K562 (cell line): ENCODE measurements around the gene DNASE1L1. TPM values are rescaled to one million over a fixed set of nuclear protein-coding genes. Genes with fewer than 3 reads are reported as not detected.

Experiments
- ATAC-seq: fragments of 200-7000 bp; cut with Tn5 transposase; 3 replicates; pipeline ENCODE4 v1.9.1; 2020; ENCODE audit warnings: moderate library complexity
- BruUV-seq: library from RNA; stranded (reverse); fragments of 400-500 nt; replicated peaks from 2 replicates; lab custom pipeline; 2021; lab: Mats Ljungman, UMichigan
- CTCF ChIA-PET: fragments of 300-600 bp; formaldehyde crosslinking; extraction: SDS; loops from one replicate; lab custom pipeline; 2021; ENCODE audit warnings: low intra/inter-chr PET ratio; lab: Yijun Ruan, JAX
- POLR2A ChIA-PET: fragments of 300-600, 350-650 bp; sonication (Branson Sonifier 250); formaldehyde crosslinking; extraction: SDS; loops from one replicate; lab custom pipeline; 2021; ENCODE audit warnings: antibody characterized with exemption, inconsistent platforms; lab: Yijun Ruan, JAX
- DNase-seq, 4 experiments: peaks; one replicate each; pipeline versions ENCODE4 v3.0.0 to v3.0.0-alpha.2; 2011 to 2018; ENCODE audit warnings: low spot score in 3 of 4, mixed read lengths in 3 of 4; ENCODE audit errors: extremely low read depth in 1 of 4
- FAIRE-seq: peaks from 2 replicates; lab custom pipeline; 2011; peaks lifted over from hg19 to GRCh38; lab: Jason Lieb, UNC
- H2AFZ ChIP-seq: 2 replicates; pipeline ENCODE4 v1.6.0; 2011; ENCODE audit warnings: low read depth, low read length, control low read depth, inconsistent platforms
- H3K27ac ChIP-seq: fragments of 200-600 bp; 3 replicates; pipeline ENCODE4 v1.8.0; 2011; ENCODE audit warnings: low read depth, mild to moderate bottlenecking, control low read depth, inconsistent platforms, low read length, moderate library complexity, mixed read lengths; ENCODE audit errors: extremely low read depth
- H3K27me3 ChIP-seq, 2 experiments: fragments of 300-600 bp in 1 of 2; 2 replicates in 1 of 2; 3 replicates in 1 of 2; pipeline versions ENCODE4 v1.6.0 to v1.8.0; 2011; ENCODE audit warnings: inconsistent platforms in 2 of 2, low read length in 2 of 2, mild to moderate bottlenecking in 1 of 2, mixed read lengths in 1 of 2, moderate library complexity in 1 of 2; ENCODE audit not compliant: control insufficient read depth in 2 of 2, insufficient read depth in 2 of 2
- H3K36me3 ChIP-seq: fragments of 300-600 bp; 3 replicates; pipeline ENCODE4 v1.8.0; 2011; ENCODE audit warnings: mild to moderate bottlenecking, low read length, inconsistent platforms; ENCODE audit not compliant: control insufficient read depth, insufficient read depth
- H3K4me1 ChIP-seq, 2 experiments: fragments of 200-600 bp in 1 of 2; replicated peaks in 1 of 2; 2 replicates in 1 of 2; 3 replicates in 1 of 2; pipeline versions ENCODE4 v1.5.1 to v1.8.0; 2011; ENCODE audit warnings: inconsistent platforms in 2 of 2, low read length in 2 of 2, mild to moderate bottlenecking in 1 of 2, mixed read lengths in 1 of 2, moderate library complexity in 1 of 2; ENCODE audit not compliant: control insufficient read depth in 2 of 2, insufficient read depth in 2 of 2
- H3K4me2 ChIP-seq: 2 replicates; pipeline ENCODE4 v1.6.1; 2011; ENCODE audit warnings: low read length, control low read depth, inconsistent platforms, mixed read lengths; ENCODE audit not compliant: insufficient read depth
- H3K4me3 ChIP-seq: fragments of 200-600 bp; sonication (generic), shearing (Covaris generic); 2 replicates; pipeline ENCODE4 v1.5.1; 2016; ENCODE audit warnings: control low read depth, inconsistent platforms
- H3K79me2 ChIP-seq: fragments of 200-600 bp; 3 replicates; pipeline ENCODE4 v1.8.0; 2011; ENCODE audit warnings: low read length, inconsistent platforms; ENCODE audit not compliant: control insufficient read depth, insufficient read depth
- H3K9ac ChIP-seq, 2 experiments: 2 replicates each; pipeline versions ENCODE4 v1.6.0 to v1.6.1; 2011; ENCODE audit warnings: low read depth in 2 of 2, low read length in 2 of 2, control low read depth in 1 of 2, inconsistent platforms in 1 of 2, mild to moderate bottlenecking in 1 of 2, mixed read lengths in 1 of 2; ENCODE audit not compliant: insufficient read depth in 1 of 2
- H3K9me1 ChIP-seq: one replicate; pipeline ENCODE4 v1.6.0; 2011; ENCODE audit warnings: inconsistent platforms, mild to moderate bottlenecking, low read length, moderate library complexity; ENCODE audit not compliant: control insufficient read depth, insufficient read depth
- H3K9me3 ChIP-seq: replicated peaks from 2 replicates; pipeline ENCODE4 v1.5.1; 2011; ENCODE audit warnings: low read depth, low read length, inconsistent platforms; ENCODE audit not compliant: control insufficient read depth, insufficient read depth
- H4K20me1 ChIP-seq: replicated peaks from 2 replicates; pipeline ENCODE4 v1.6.1; 2011; ENCODE audit warnings: low read length, inconsistent platforms, mixed read lengths; ENCODE audit not compliant: control insufficient read depth, insufficient read depth
- CEBPB ChIP-seq: fragments of 450-650 bp; IDR thresholded peaks from 2 replicates; pipeline ENCODE4 v1.6.1; 2016; ENCODE audit warnings: missing genetic modification characterization, missing compliant biosample characterization
- CHAMP1 ChIP-seq: fragments of 450-650 bp; IDR thresholded peaks from 2 replicates; pipeline ENCODE4 v1.6.1; 2016; ENCODE audit warnings: mild to moderate bottlenecking
- NCOA6 ChIP-seq: fragments of 450-650 bp; IDR thresholded peaks from 2 replicates; pipeline ENCODE4 v1.6.1; 2017; ENCODE audit warnings: mild to moderate bottlenecking
- RBM39 ChIP-seq: fragments of 200-400 bp; formaldehyde crosslinking; optimal IDR thresholded peaks from 2 replicates; pipeline ENCODE3; 2018; ENCODE audit warnings: low read depth, low read length
- SMARCB1 ChIP-seq: IDR thresholded peaks from 2 replicates; pipeline ENCODE4 v1.6.1; 2011; ENCODE audit warnings: improper control_type of control experiment, low read depth; ENCODE audit not compliant: insufficient read length
- TSHZ1 ChIP-seq: fragments of 250-450 bp; sonication (Bioruptor Pico); IDR thresholded peaks from 2 replicates; pipeline ENCODE4 v1.4.0; 2020; ENCODE audit warnings: mild to moderate bottlenecking, moderate library complexity
- USF2 ChIP-seq: sonication (generic); formaldehyde crosslinking; IDR thresholded peaks from 2 replicates; pipeline ENCODE4 v1.5.0; 2020; ENCODE audit warnings: missing genetic modification reagents
- ZNF212 ChIP-seq: fragments of 450-650 bp; formaldehyde crosslinking; IDR thresholded peaks from 2 replicates; pipeline ENCODE4 v1.4.0; 2020; ENCODE audit warnings: mild to moderate bottlenecking
- ZNF592 ChIP-seq: fragments of 450-650 bp; IDR thresholded peaks from 2 replicates; pipeline ENCODE4 v1.6.1; 2017; ENCODE audit warnings: antibody characterized with exemption, mild to moderate bottlenecking
- WGBS: fragments of 100-300 bp; shearing (Covaris generic); methylation state at CpG from one replicate; pipeline ENCODE4 v1.1.6; 2016; ENCODE audit warnings: low coverage, mixed read lengths; ENCODE audit not compliant: insufficient coverage; ENCODE audit errors: missing lambda C conversion rate; 5-methylcytosine and 5-hydroxymethylcytosine counted together
- in situ Hi-C: fragments of 300-500 bp; cut with MboI; formaldehyde crosslinking; loops from 4 replicates; pipeline ENCODE4 v1.15.0; 2018; ENCODE audit warnings: inconsistent platforms, mixed read lengths
- intact Hi-C: fragments of 100-400 bp; cut with micrococcal nuclease; formaldehyde crosslinking; loops from 2 replicates; pipeline ENCODE4 v1.14.2; 2022
- polyA plus RNA-seq, 8 experiments: library from polyadenylated mRNA; depleted of rRNA in 4 of 8; stranded (reverse) in 5 of 8; unstranded in 3 of 8; fragments of >200 nt; fragmentation: Nextera tagmentation in 2 of 8; fragmentation: Illumina TruSeq in 1 of 8; extraction: Ambion mirVana in 2 of 8; extraction: Trizol in 1 of 8; gene quantifications; 2 replicates each; pipeline versions ENCODE4 v1.2.1 to v1.2.3, GENCODE V29; 2011 to 2014; ENCODE audit warnings: inconsistent platforms in 1 of 8, missing spikeins in 1 of 8
- total RNA-seq, 7 experiments: library from RNA; depleted of rRNA in 6 of 7; stranded (reverse); fragments of >200 nt in 6 of 7; fragmentation: Illumina TruSeq in 2 of 7; extraction: Trizol in 2 of 7; gene quantifications; 2 replicates each; pipeline versions ENCODE4 v1.2.1 to v1.2.3, GENCODE V29; 2011 to 2021; ENCODE audit warnings: low replicate concordance in 1 of 7

DNASE1L1 gene
- total and polyA plus RNA-seq, 9 of the 15 experiments (the other 6 are each of a cell fraction or from before 2014, with no cell fraction given) = 0.73 to 12.6 (median 7.9) TPM

GRCh38 chrX:154376774-154377173, 32.3 kb downstream of the DNASE1L1 start:
- no peaks in the 10 kb centered on the region for H3K9me1 ChIP-seq
- ChIA-PET CTCF (no interaction called here), POLR2A (interaction anchor here (1.5 kb wide), 1 partner anchor 14 kb away, joined by 3 read pairs; no protein-coding TSS in a partner anchor)
- peaks cover 26% of the 10 kb centered on the region for H3K79me2 ChIP-seq
- BruUV-seq = no TSS peak
- intact Hi-C loops (loop anchor here (10.0 kb wide), 1 partner anchor 118 kb away; the partner anchor contains the start of gene SLC10A3), in situ Hi-C loops (loop anchor here (10.0 kb wide), 1 partner anchor 158 kb away; no protein-coding TSS in a partner anchor)
- no peak overlapping the region; a peak in 1 of 4 replicates for H3K9ac ChIP-seq
- H3K9me3 ChIP-seq = no peaks in the 10 kb centered on the region
- DNase-seq = no peak
- H3K4me1 ChIP-seq = peaks cover 23 to 66% of the 10 kb centered on the region in 2 experiments
- no peak for ATAC-seq
- H3K27me3 ChIP-seq = no peaks in the 10 kb centered on the region
- no peak for FAIRE-seq
- WGBS = 80% methylated on average over 1 of the region's 3 CpGs
- H3K36me3 ChIP-seq = peaks cover 18% of the 10 kb centered on the region; the same call in 2 of the 3 replicates
- no peaks in the 10 kb centered on the region for H4K20me1 ChIP-seq
- H3K4me3 ChIP-seq = no peak overlapping the region
- H2AFZ ChIP-seq = no peak overlapping the region
- no peak overlapping the region for H3K4me2 ChIP-seq
- TF ChIP-seq RBM39 (no peak), TSHZ1 (CRISPR knock-in tag) (no peak), ZNF592 (no peak), CHAMP1 (no peak), SMARCB1 (no peak), USF2 (CRISPR knock-in tag) (no peak), NCOA6 (no peak), ZNF212 (CRISPR knock-in tag) (no peak), CEBPB (tag) (no peak)
- H3K27ac ChIP-seq = no peak overlapping the region
